Gastrocnemius medialis (tissue), 4 donors: ENCODE results near the gene DRGX.

Experiments
- POLR2A ChIP-seq, 2 donors: fragments of 450-650 bp; IDR thresholded peaks; one replicate each; pipeline ENCODE4 v1.6.1; 2017; ENCODE audit warnings: antibody characterized with exemption in 2 of 2, mild to moderate bottlenecking in 2 of 2, moderate library complexity in 2 of 2
- TF ChIP-seq, protein P1 (sequence below), 5 experiments: fragments of 450-650 bp in 3 of 5; fragments of 200-600 bp in 2 of 5; sonication (generic) in 2 of 5; IDR thresholded peaks in 4 of 5; conservative IDR thresholded peaks in 1 of 5; 1 replicate in 4 of 5; 2 replicates in 1 of 5; pipeline ENCODE4 v1.5.1; 2016 to 2019; ENCODE audit warnings: antibody characterized with exemption in 5 of 5, mild to moderate bottlenecking in 3 of 5, moderate library complexity in 3 of 5

DNA sequence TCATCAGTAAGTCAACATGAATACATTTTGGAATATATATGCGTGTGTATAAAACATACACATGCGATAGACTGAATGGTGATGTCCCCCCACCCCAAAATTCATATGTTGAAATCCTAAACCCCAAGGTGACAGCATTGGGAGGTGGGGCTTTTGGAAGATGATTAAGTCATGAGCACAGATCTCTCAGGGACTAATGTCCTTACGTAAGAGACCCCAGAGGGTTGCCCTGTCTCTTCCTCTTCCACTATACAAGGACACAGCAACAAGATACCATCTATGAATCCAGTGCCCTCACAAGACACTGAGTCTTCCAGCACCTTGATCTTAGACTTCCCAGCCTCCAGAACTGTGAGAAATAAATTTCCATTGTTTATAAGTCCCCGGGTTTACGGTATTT is 22.5 kb downstream of the DRGX start:
- TF ChIP-seq POLR2A (IDR thresholded peaks at IDR 0.05): no peak
- TF ChIP-seq, protein P1, sequence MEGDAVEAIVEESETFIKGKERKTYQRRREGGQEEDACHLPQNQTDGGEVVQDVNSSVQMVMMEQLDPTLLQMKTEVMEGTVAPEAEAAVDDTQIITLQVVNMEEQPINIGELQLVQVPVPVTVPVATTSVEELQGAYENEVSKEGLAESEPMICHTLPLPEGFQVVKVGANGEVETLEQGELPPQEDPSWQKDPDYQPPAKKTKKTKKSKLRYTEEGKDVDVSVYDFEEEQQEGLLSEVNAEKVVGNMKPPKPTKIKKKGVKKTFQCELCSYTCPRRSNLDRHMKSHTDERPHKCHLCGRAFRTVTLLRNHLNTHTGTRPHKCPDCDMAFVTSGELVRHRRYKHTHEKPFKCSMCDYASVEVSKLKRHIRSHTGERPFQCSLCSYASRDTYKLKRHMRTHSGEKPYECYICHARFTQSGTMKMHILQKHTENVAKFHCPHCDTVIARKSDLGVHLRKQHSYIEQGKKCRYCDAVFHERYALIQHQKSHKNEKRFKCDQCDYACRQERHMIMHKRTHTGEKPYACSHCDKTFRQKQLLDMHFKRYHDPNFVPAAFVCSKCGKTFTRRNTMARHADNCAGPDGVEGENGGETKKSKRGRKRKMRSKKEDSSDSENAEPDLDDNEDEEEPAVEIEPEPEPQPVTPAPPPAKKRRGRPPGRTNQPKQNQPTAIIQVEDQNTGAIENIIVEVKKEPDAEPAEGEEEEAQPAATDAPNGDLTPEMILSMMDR (IDR thresholded peaks at IDR 0.05 in 4 of 5, conservative IDR thresholded peaks at IDR 0.05 in 1 of 5): no peak
